Activated T-helper 1 cell treated with Interleukin-2 at 50 U/mL for 16 hours (primary cell): ENCODE data around the gene ZNF219.
"Not testable (repeated sequence)": the region's sequence is repeated elsewhere in the genome, so short reads cannot be mapped to it uniquely, and the experiment has no call there.

Source experiments
- DNase-seq: peaks from one replicate; pipeline ENCODE4 v3.0.0-alpha.2; 2020; ENCODE audit warnings: low read depth

Gene ZNF219

GRCh38 chr14:21041676-21042433 lies 56.6 kb downstream of the ZNF219 start, which contains the start of gene RNASE7:
TSS of gene RNASE7 (plus strand) at chr14:21042362. CDS start at chr14:21042993, 631 bp downstream.
- DNase-seq: no peak

- not testable (repeated sequence) for DNase-seq
Observed at GRCh38 chr14:21040941-21041340, 57.5 kb downstream of the ZNF219 start.

- DNase-seq: no peak
Observed at GRCh38 chr14:21040370-21040925, 58.0 kb downstream of the ZNF219 start.
